GM12892 (cell line): ENCODE results near the gene INKA1.
"Not testable (repeated sequence)": the region's sequence is repeated elsewhere in the genome, so short reads cannot be mapped to it uniquely, and the experiment has no call there.

Experiments used
- POLR2A ChIP-seq: IDR thresholded peaks from 2 replicates; pipeline ENCODE4 v1.6.1; 2011; ENCODE audit warnings: low read depth, low read length, control low read depth
- POLR2AphosphoS5 ChIP-seq: IDR thresholded peaks from 2 replicates; pipeline ENCODE4 v1.6.1; 2011; ENCODE audit warnings: low read depth, low read length, control low read depth
- TAF1 ChIP-seq: IDR thresholded peaks from 2 replicates; pipeline ENCODE4 v1.6.1; 2011; ENCODE audit warnings: low read depth, mild to moderate bottlenecking, control low read depth, low read length, borderline replicate concordance

DNA sequence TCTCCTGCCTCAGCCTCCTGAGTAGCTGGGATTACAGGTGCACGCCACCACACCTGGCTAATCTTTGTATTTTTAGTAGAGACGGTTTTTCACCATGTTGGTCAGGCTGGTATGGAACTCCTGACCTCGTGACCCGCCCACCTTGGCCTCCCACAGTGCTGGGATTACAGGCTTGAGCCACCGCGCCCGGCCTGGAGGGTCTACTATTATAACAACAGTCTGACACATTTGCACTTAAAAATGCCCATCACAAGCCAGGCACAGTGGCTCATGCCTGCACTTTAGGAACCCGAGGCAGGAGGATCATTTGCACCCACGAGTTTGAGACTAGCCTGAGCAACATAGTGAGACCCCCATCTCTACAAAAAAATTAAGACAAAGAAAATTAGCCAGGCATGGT is 20.8 kb upstream of the INKA1 start:
- not testable (repeated sequence) for TF ChIP-seq POLR2AphosphoS5, POLR2A, TAF1
